AG08396 (cell line): ENCODE data around the gene C1QA.
A peak's percentile ranks its signal among the peaks of the same experiment; 100 is the strongest.

Experiments
- DNase-seq: peaks from one replicate; pipeline ENCODE4 v3.0.0; 2012; ENCODE audit warnings: low spot score, mixed read lengths

The C1QA gene

GRCh38 chr1:22612671-22613571 lies 23.5 kb upstream of the C1QA start:
- DNase-seq, result no peak

DNA sequence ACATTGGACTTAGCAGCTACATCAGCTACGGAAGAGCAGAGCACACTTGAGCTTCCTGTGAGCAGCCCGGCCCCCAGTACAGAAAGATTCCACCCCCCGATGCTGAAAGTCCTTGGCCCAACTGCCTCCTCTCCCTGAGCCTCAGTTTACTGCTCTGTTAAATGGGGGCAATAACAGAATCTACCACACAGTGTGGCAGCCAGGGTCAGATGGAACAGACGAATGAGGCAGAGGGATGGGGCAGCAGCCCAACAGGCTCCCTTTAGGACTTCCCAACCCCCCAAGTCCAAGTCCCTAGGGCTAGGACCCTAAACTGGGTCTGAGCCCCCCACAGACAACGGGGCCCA lies 22.9 kb upstream of the C1QA start:
- DNase-seq, result no peak

DNA sequence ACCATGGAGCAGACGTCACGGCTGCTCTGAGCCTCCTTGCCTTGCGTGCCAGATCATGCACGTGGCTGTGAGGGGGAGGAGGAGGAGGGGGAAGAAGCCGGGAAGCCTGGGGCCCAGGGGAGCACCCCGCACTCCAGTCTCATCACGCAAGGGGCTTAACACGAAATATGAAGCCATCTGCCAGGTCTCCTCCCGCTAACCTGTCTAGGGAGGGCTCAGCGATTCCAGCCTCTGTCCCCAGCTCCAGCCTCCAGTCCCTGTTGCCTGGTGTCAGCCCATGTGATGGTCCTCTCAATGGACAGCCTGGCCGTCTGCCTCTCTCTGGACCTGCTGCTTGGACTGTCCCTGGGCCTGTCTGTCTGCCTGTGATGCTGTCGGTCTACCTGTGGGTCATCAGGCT lies 22.5 kb upstream of the C1QA start:
- no peak for DNase-seq

DNA sequence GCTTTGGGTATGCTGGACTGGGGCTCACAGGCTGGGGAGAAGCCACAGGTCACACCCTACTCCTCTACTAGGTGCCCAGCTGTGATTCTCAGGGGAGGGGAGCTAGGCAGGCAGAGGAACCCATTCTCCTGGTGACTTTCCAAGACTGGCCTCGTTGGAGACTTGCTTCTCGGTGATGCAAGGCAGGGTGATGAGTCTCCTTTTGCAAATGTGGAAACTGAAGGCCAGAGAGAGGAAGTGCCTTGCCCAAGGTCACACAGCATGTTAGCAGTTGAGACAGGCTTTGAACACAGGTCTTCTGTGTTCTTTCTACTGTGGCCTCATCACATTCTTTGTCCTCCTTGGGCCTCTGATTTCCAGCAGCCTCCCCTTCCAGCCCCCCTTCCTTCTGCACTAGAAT lies 20.5 kb upstream of the C1QA start:
- no peak for DNase-seq

DNA sequence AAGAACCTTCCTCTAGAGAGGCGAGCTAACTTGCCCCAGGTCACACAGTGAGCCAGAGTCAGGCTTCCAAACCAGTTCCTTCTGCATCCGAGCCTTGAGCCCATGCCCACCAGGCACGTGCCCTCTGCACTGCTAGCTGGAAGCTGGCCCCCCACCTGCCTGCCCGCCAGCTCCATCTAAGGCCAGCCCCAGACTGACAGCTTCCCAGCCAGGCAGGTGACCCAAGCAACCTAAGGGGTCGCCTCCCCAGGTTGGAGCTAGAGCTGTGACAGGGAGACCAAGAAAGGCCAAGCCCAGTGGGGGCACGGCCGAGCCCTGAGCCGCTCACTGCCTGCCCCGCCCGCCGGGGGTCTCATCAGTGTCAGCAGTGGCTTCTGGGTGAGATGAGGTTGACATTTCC lies 19.9 kb upstream of the C1QA start:
- no peak for DNase-seq

DNA sequence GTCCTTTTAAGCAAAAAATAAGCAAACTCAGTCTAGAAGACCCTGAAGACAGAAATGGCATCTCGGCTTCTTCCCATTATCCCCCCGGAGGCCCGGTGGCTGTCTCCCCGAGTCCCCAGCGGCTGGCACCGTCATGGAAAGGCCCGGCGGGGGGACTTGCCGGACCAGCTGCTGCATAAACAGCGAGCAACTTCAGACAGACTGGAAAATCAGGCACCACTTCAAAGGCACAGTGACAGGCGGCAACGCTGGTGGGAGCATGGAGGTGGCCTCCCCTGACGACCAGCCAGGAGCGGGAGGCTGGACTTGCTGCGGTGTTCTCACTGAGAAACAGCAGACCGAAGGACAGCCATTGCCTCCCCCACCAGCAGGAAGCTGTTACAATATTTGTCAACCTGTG lies 18.4 kb upstream of the C1QA start:
- DNase-seq, result no peak

GRCh38 chr1:22619252-22619651 lies 17.2 kb upstream of the C1QA start:
- no peak for DNase-seq

GRCh38 chr1:22619798-22620197 lies 16.6 kb upstream of the C1QA start:
- DNase-seq, result no peak

DNA sequence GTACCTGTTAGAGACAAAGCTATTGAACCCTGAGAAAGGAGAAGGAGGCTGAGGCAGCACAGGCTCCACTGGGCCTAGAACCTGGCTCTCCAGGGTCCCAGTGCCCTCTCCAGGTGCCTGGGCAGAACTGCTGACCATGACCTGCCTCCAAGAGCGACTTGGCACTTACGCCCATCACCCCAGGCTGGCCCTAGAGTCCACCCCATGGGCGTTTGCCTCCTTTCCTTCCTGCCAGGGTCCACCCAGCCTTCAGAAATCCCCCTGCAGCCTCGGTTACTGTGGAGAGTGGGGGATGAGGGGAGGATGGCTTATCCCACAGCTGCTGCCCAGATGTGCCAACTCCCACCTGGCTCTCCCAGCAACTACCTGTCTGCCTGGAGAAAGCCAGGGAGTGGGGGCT lies 14.7 kb upstream of the C1QA start:
- no peak for DNase-seq

DNA sequence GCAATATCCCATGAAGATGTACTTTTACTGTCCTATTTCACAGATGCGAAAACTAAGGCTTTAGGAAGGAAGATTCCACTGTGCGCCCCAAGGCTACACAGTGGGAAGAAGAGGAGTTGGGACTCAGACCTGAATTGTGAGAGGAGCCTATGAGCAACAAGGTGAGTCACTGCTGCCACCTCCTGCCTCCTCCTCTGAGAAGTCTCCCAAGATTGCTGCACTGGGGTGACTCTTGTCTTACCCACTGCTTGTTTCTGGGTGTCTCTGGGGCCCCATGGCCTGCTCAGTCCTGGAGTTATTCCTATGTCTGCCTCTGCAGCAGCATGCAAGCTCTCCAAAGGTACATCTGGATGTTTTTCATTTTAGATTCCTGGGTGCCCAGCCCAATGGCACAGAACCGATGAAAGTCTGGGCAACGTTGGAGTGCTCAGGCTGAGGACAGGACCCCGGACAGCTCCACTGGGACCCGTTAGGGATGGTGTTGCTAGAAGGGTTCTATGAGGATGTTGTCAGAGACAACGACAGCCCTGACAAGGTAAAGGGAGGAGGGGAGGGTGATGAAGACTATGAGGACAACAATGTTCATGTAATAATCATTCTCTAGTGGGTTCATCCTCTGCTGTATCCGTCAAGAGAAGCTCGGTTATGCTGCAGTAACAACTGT lies 11.0 kb upstream of the C1QA start:
- no peak for DNase-seq

GRCh38 chr1:22626237-22627157 lies 9.9 kb upstream of the C1QA start:
- DNase-seq, result no peak

DNA sequence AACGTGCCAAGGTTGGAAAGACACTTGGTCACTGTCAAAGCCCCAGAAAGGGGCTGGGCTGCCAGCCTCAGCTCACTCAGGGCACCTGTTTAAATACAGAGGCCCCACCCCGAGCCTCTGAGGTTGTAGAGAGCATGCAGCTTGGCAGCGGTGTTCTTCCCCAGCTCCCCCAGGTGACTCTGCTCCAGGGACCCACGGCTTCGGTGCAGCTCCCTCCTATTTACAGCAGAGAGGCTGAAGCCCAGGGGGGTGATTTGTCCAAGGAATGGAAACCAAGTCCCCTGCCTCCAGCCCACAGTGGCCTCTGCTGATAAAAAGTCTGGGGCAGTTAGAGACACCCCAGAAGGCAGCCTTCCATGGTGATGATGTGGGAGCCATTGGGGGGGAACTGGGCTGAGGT lies 9.1 kb upstream of the C1QA start:
- no peak for DNase-seq

DNA sequence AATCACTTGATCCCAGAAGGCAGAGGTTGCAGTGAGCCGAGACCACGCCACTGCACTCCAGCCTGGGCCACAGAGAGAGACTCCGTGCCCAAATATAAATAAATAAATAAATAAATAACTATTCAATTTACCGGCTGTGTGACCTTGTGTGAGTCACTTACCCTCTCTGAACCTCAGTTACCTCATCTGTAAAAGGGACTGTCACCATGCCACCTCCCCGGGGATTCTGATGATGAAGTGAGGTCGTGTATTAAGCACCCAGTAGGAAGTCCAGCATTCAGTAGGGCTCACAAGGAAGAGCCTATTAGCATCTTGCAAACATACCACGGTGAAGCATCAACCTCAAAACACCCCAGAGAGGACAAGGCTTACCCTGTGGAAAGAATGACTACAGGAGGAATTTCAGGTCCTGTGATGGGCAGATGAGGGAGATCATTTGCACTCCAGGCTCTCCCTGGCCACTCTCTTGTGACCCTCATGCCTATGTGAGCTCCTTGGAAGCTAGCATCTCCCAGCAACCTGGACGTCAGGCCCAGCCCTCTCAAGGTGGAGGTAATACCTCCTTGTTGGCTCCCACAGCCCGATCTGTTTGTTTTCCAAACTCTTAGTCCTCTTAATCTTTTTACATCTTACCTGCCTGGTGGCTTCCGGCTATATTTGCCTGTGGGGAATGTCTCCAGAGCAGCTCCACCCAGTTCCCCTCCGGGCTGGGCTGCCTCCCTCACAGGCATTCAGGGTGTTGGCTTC lies 7.6 kb upstream of the C1QA start:
- DNase-seq, result no peak

- DNase-seq, result no peak
Observed at GRCh38 chr1:22629886-22630285, 6.5 kb upstream of the C1QA start.

- DNase-seq, result no peak
Observed at GRCh38 chr1:22633697-22634463, 2.5 kb upstream of the C1QA start.

GRCh38 chr1:22635436-22635835 lies 992 bp upstream of the C1QA start:
- DNase-seq, result no peak

DNA sequence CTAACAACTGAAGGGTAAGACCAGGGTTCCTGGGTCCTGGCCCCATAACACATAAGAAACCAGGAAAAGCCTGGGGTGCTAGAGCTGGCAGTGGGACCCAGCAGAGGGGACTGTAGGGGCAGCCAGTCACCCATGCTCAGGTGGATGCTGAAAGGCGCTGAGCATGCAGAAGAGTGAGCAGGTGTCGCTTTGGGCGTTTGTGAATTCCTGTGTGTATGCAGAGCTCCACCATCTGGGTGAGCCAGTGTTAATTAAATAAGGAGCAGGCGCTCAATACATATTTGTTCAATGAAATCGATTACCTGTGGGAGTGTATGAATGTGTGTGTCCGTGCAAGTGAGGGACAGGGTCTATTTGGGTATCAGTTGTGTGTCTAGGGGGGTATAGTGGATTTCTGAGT lies 499 bp downstream of the C1QA start:
- DNase-seq, result no peak

GRCh38 chr1:22637907-22638445 lies 1.5 kb downstream of the C1QA start:
- DNase-seq, result no peak

GRCh38 chr1:22638476-22639234 lies 2.2 kb downstream of the C1QA start:
- no peak for DNase-seq

GRCh38 chr1:22639286-22639685 lies 2.9 kb downstream of the C1QA start:
- DNase-seq, result peak; percentile 56
